Activated T-helper 1 cell treated with anti-CD3 and anti-CD28 coated beads, Interleukin-12 subunit alpha, Interleukin-12 subunit beta, Interleukin-2, Interleukin-4 antibody, amounts not matched to agents 30 ng/mL and 10 ng/mL and 1 ng/mL, durations not matched to agents 14 hours and 24 hours and 36 hours (primary cell): ENCODE results near the gene FCRL4. TPM values are rescaled to one million over a fixed set of nuclear protein-coding genes. Genes with fewer than 3 reads are reported as not detected.
"Not testable (repeated sequence)": the region's sequence is repeated elsewhere in the genome, so short reads cannot be mapped to it uniquely, and the experiment has no call there.

Source experiments
- DNase-seq: peaks from one replicate; pipeline ENCODE4 v3.0.0; 2021; ENCODE audit warnings: low spot score
- H3K27ac Mint-ChIP-seq: one replicate; pipeline ENCODE4 v1.8.0; 2021; ENCODE audit warnings: mild to moderate bottlenecking, mixed read lengths
- H3K27me3 Mint-ChIP-seq: one replicate; pipeline ENCODE4 v1.8.0; 2022; ENCODE audit warnings: mild to moderate bottlenecking, moderate library complexity, mixed read lengths; ENCODE audit not compliant: insufficient read depth
- H3K36me3 Mint-ChIP-seq: one replicate; pipeline ENCODE4 v1.8.0; 2021; ENCODE audit warnings: low read depth, mixed read lengths
- H3K4me1 Mint-ChIP-seq: one replicate; pipeline ENCODE4 v1.8.0; 2021; ENCODE audit warnings: low read depth, mixed read lengths
- H3K4me3 Mint-ChIP-seq: one replicate; pipeline ENCODE4 v1.8.0; 2021; ENCODE audit warnings: mild to moderate bottlenecking, moderate library complexity, mixed read lengths
- H3K9me3 Mint-ChIP-seq: one replicate; pipeline ENCODE4 v1.8.0; 2021; ENCODE audit warnings: mixed read lengths
- intact Hi-C: fragments of 100-400 bp; cut with micrococcal nuclease; formaldehyde crosslinking; loops from one replicate; pipeline ENCODE4 v1.15.1; 2024
- total RNA-seq: library from RNA; stranded (reverse); gene quantifications from 2 replicates; pipeline ENCODE4 v1.2.3, GENCODE V29; 2022

Gene FCRL4
- total RNA-seq, 1 donor from 2014 or later: not detected

DNA sequence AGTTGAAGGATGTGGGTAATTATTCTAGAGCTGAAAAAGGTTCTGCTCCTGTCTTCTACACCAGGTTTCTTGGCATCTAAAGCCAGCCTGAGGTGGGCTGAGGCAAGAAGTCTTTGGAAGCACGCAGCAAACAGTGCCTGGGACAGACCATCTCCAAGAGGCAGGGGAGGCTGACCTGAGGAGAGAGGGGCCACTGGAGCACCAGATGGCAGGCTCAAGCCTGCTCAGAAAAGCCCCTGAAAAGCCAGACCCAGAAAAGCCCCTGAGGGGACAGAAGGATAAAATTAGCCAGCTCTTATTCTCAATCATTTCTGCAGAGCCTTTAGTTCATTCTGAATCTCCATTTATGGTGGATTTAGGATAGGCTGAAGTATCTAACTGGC is 17.1 kb downstream of the FCRL4 start:
- H3K27ac Mint-ChIP-seq: no peak overlapping the region
- H3K4me3 Mint-ChIP-seq: no peak overlapping the region
- H3K36me3 Mint-ChIP-seq: no peaks in the 10 kb centered on the region
- H3K9me3 Mint-ChIP-seq: no peaks in the 10 kb centered on the region
- intact Hi-C loops: loop anchor here (1.0 to 5.0 kb wide), 3 partner anchors 110 to 544 kb away; no protein-coding TSS in a partner anchor
- DNase-seq: no peak
- peaks cover 16% of the 10 kb centered on the region for H3K27me3 Mint-ChIP-seq
- H3K4me1 Mint-ChIP-seq: no peaks in the 10 kb centered on the region

DNA sequence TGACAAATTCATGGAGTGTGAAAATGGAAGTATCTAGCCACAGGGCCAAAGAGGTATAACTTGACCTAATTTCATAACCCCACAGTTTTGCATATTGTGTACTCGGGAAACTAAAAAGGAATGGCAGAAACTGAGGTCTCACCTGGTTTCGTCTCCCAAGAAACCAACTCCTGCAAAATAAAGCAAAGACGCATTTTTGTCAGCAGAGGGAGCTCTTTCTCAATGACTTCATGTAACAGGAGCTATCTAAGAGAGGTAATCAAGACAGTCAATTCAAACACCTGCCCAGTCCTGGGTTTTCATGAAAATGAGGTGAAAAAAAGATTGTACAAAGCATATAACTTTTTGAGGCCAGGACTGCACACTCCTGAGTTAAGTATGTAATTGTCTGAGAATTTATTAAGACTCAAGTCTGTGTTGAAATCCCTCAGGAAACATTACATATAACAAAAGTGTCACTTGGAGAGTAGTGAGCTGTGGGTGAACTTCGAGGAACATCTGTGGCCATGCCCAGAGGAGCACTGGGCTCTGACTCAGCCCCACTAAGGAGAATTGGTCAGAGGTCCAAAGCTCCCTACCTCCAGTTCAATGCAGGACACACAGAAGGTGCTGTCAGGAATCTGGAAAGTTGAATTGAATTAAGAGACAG is 17.6 kb downstream of the FCRL4 start:
- no peaks in the 10 kb centered on the region for H3K36me3 Mint-ChIP-seq
- H3K27ac Mint-ChIP-seq: no peak overlapping the region
- no peaks in the 10 kb centered on the region for H3K4me1 Mint-ChIP-seq
- intact Hi-C loops: loop anchor here (1.0 to 5.0 kb wide), 3 partner anchors 111 to 545 kb away; no protein-coding TSS in a partner anchor
- H3K4me3 Mint-ChIP-seq: no peak overlapping the region
- peaks cover 16% of the 10 kb centered on the region for H3K27me3 Mint-ChIP-seq
- peak; percentile 2 for DNase-seq
- no peaks in the 10 kb centered on the region for H3K9me3 Mint-ChIP-seq

DNA sequence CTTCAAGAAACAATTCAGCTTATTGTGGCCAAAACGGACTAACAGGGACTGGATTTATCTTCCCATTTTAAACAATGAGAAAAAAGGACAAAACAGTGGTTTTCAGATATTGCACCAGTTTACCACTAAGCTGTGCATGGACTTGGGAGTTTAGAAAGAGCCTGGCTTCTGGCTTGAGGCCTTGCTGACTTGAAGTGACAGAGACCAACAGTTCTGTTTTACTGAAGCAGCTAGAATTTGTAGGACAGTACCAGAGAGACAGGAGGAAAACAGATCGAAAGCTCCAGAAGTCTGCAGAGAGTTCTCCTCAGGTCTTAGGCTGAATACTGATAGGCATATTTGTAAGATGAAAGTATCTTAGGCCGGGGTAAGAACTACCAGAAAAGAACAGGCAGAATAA is 20.5 kb downstream of the FCRL4 start:
- no peak for DNase-seq
- peaks cover 13% of the 10 kb centered on the region for H3K27me3 Mint-ChIP-seq
- no peaks in the 10 kb centered on the region for H3K4me1 Mint-ChIP-seq
- no peaks in the 10 kb centered on the region for H3K36me3 Mint-ChIP-seq
- no peak overlapping the region for H3K4me3 Mint-ChIP-seq
- no peak overlapping the region for H3K27ac Mint-ChIP-seq
- intact Hi-C loops: no loop called here
- H3K9me3 Mint-ChIP-seq: no peaks in the 10 kb centered on the region

DNA sequence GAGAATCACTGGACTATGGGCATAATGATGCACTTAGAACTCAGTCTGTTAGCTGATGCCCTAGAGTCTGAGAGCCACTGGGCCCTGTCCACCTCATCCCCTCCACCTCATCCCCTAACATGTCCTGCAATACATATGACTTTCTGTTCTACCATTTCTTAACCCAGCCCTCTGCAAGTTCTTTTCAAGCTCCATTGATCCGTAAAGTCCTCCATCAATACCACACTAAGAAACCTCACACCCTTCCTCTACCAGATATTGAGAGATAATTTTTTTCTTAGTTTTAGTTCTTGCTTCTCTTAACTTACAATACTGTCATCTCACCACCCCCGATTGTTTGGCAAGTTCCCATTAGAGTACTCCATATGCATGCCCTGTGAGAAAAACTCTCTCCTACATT is 22.1 kb downstream of the FCRL4 start:
- no peak overlapping the region for H3K27ac Mint-ChIP-seq
- no peak overlapping the region for H3K4me3 Mint-ChIP-seq
- intact Hi-C loops: no loop called here
- no peaks in the 10 kb centered on the region for H3K4me1 Mint-ChIP-seq
- no peaks in the 10 kb centered on the region for H3K9me3 Mint-ChIP-seq
- peaks cover 10% of the 10 kb centered on the region for H3K27me3 Mint-ChIP-seq
- no peak for DNase-seq
- no peaks in the 10 kb centered on the region for H3K36me3 Mint-ChIP-seq

DNA sequence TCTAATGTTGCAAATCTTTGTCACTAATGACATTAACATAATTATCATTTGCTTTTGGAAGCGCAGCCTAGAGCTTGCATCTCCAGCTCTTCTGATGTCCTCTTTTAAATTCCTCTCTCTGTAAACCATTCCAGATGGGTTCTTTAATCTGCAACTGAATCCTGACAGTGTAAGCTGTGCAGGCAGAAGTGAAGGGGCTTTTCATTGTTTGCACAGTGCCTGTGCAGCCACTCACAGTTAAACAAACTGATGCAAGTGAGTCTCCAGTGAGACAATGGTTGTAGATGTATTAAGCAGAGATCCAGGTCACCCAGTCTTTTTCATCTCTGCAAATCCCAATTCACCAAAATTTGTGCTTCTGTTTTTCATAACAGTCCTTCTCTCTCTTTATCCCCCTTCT is 23.0 kb downstream of the FCRL4 start:
- Mint-ChIP-seq H3K4me3 (no peak overlapping the region), H3K9me3 (no peaks in the 10 kb centered on the region), H3K4me1 (no peaks in the 10 kb centered on the region), H3K27me3 (peaks cover 10% of the 10 kb centered on the region), H3K36me3 (no peaks in the 10 kb centered on the region), H3K27ac (no peak overlapping the region)
- DNase-seq: no peak
- intact Hi-C loops: no loop called here

DNA sequence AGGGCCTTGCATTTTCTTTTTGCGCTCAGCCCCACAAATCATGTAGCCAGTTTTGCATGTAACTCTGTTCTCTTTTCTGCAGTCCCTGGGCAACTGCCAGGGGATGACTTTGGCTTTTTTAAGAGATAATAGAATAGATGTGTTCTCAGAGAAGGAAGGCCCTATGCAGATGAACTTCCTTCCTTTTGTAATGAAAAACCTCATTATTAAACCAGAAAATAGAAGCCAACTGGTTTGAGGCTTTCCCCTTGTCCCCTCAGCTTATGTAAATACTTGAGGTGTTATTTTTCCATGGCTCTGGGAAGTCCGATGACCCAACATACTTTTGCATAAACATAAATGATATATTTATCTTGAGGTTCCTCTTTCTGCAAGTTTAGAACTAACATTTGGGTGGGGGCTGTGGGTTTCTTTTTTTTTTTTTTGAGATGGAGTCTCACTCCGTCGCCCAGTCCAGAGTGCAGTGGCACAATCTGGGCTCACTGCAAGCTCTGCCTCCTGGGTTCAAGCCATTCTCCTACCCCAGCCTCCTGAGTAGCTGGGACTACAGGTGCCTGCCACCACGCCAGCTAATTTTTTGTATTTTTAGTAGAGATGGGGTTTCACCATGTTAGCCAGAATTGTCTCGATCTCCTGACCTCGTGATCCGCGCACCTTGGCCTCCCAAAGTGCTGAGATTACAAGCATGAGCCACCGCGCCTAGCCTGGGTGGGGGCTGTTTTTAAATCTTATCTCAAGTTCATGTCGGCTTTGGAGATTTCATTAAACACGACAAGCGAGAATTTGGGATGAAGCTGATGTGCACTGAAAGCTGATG is 31.2 kb downstream of the FCRL4 start:
- no peak overlapping the region for H3K4me3 Mint-ChIP-seq
- H3K27me3 Mint-ChIP-seq: peaks cover 7% of the 10 kb centered on the region
- intact Hi-C loops: no loop called here
- no peak for DNase-seq
- H3K36me3 Mint-ChIP-seq: no peaks in the 10 kb centered on the region
- H3K9me3 Mint-ChIP-seq: no peaks in the 10 kb centered on the region
- H3K4me1 Mint-ChIP-seq: no peaks in the 10 kb centered on the region
- no peak overlapping the region for H3K27ac Mint-ChIP-seq

DNA sequence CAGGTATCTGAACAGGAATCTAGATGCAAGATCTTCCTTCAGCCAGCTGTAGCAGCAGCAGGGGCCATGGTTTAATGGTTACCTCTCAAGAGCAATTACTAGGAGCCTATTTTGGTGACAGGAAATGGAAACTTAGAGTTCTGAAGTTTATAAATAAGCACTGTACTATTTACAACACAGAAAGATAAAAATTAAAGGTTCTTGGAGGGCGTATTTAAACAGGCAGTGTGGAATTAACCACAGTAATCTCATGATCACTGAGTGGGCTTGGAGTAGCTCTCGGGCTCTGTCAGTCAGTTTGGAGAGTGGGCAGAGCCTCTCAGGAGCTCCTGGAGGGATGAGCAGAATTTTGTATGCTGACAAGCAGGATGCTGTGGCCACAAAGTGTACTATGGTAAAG is 35.4 kb downstream of the FCRL4 start:
- no peak overlapping the region for H3K27ac Mint-ChIP-seq
- H3K4me1 Mint-ChIP-seq: no peaks in the 10 kb centered on the region
- no peak overlapping the region for H3K4me3 Mint-ChIP-seq
- no peak for DNase-seq
- intact Hi-C loops: no loop called here
- H3K27me3 Mint-ChIP-seq: peaks cover 5% of the 10 kb centered on the region
- no peaks in the 10 kb centered on the region for H3K9me3 Mint-ChIP-seq
- no peaks in the 10 kb centered on the region for H3K36me3 Mint-ChIP-seq

DNA sequence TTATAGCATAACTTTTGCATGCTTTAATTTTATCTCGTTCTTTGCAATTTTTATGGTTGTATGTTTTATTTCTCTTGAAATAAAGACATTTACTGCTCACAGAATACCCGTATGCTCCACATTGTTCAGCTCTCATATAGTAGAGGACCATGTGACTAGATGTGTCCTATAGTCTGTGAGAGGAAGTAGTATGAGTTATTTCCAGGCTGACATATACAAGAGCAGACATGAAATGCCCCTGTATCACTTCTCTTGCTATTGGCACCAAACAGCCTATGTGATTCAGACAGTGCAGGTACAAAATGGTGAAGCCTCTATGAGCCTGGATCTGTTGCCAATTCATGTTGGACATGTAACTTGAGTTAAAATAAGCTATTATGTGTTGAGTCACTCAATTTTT is 39.8 kb downstream of the FCRL4 start:
- DNase-seq: no peak
- no peak overlapping the region for H3K27ac Mint-ChIP-seq
- H3K4me3 Mint-ChIP-seq: no peak overlapping the region
- H3K27me3 Mint-ChIP-seq: peaks cover 7% of the 10 kb centered on the region
- intact Hi-C loops: no loop called here
- H3K9me3 Mint-ChIP-seq: no peaks in the 10 kb centered on the region
- no peaks in the 10 kb centered on the region for H3K4me1 Mint-ChIP-seq
- no peaks in the 10 kb centered on the region for H3K36me3 Mint-ChIP-seq

DNA sequence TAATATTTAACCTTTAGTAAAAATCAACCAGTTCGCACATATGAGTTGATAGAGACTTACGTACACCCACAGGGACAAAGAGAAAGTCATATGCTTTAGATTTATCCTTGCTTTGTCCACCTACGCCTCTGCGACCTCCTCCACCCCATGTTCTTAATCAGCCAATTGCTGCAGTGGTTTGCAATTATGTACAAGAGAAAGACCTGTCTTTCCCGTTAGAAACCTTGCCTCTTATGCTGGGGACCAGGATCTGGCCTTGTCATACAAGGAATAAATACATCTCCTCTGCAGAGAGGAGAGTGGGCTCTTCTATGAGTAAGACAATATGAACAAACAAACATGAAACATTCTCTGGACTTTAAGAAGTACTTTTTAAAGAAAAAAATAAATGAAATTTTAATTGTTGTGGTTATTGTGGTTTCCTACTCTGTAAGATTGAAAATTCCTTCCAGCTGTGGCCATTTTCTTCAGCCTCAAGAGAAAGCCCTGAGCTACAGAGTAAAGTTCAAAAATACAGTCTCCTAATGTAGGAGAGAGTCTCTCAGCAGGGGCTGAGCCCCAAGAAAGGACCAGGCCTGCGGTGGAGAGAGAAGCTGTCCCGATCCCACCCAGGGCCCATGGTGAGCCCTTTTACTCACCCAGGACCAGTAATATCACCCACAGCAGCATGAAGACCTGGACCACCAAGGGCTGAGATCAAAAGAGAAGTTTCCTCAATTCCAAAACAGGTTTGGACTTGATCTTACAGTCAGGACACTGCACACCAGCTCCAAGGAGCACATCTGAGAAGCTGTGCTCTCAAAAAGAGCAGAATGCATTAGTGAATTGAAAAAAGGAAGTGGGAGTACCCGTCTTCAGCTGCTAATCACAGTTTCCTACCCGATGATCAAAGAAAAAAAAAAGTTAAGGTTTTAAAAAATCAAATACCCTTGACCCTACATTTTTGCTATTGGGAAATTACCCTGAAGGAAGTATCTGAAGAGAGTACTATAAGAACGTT is 45.9 kb downstream of the FCRL4 start, which contains the start of gene FCRL5:
FCRL5 (minus strand) TSS at position 822 of the 1,000 bp plus-strand sequence; CDS start at position 669, 153 bp downstream.
- intact Hi-C loops: no loop called here
- Mint-ChIP-seq H3K36me3 (no peaks in the 10 kb centered on the region), H3K27ac (no peak within 1 kb of the TSS), H3K4me3 (no peak within 1 kb of the TSS), H3K4me1 (no peaks in the 10 kb centered on the region), H3K27me3 (peaks cover 6% of the 10 kb centered on the region), H3K9me3 (no peaks in the 10 kb centered on the region)
- DNase-seq: no peak

DNA sequence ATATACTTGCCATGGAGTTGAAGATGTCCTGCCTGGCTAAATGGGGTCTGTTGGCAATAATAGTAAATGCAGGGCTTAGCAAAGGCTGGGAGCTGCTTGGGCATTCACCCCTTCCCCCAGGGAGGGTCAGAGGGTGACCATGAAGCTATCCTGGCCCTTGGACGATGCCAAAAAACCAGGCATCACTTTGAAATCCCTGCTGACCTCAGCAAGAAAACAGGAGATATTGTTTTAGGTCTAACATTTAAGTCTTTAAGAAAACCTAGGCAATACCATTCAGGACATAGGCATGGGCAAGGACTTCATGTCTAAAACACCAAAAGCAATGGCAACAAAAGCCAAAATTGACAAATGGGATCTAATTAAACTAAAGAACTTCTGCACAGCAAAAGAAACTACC is 49.8 kb downstream of the FCRL4 start:
- H3K9me3 Mint-ChIP-seq, H3K4me1 Mint-ChIP-seq, intact Hi-C loops, H3K4me3 Mint-ChIP-seq, DNase-seq, H3K36me3 Mint-ChIP-seq, H3K27me3 Mint-ChIP-seq, H3K27ac Mint-ChIP-seq: not testable (repeated sequence)

DNA sequence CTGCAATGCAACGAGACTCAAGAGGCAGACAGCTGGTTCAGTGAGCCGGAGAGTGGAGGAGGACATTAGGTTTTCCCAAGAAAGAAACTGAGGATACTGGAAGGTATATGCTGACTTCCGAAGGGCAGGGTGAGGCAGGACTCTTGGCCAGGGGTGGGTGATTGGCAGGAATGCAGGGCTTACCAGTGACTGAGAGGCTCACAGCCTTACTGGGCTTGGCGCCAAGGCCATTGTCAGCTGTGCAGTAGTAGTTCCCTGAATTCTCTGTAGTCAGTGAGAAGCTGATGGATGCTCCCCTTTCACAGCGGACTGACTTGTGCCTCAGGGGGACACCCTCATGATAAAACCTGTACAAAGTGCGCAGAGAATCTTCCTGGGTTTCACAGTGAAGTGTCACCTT is 55.2 kb downstream of the FCRL4 start:
- no peaks in the 10 kb centered on the region for H3K9me3 Mint-ChIP-seq
- H3K4me1 Mint-ChIP-seq: no peaks in the 10 kb centered on the region
- H3K27ac Mint-ChIP-seq: no peak overlapping the region
- no peak overlapping the region for H3K4me3 Mint-ChIP-seq
- no peaks in the 10 kb centered on the region for H3K36me3 Mint-ChIP-seq
- no peak for DNase-seq
- peaks cover 10% of the 10 kb centered on the region for H3K27me3 Mint-ChIP-seq
- intact Hi-C loops: no loop called here

DNA sequence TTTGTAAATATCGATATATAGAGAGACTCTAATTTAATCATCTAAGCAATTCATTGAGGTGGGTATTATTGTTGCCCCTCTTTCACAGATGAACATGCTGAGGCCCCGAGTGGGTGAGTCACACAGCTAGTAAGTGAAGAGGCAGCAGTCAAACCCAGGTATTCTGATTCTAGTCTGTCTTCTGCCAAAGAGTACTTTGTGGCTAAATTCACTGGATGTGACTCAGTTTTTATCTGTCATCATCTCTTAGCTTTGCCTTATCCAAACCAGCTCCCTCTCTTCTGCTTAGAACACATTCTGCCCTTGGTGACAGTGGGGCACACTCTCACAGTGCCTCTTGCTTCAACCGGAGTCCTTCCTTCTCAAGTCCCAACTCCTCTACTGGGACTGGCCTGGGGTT is 57.0 kb downstream of the FCRL4 start:
- H3K4me1 Mint-ChIP-seq: no peaks in the 10 kb centered on the region
- H3K9me3 Mint-ChIP-seq: no peaks in the 10 kb centered on the region
- intact Hi-C loops: no loop called here

More for the DNA sequence above, 57.0 kb downstream of the FCRL4 start:
- peaks cover 13% of the 10 kb centered on the region for H3K27me3 Mint-ChIP-seq
- H3K4me3 Mint-ChIP-seq: no peak overlapping the region
- no peak overlapping the region for H3K27ac Mint-ChIP-seq
- DNase-seq: no peak
- no peaks in the 10 kb centered on the region for H3K36me3 Mint-ChIP-seq
